Measurements from ENCODE around the gene FNDC3B.
"Not testable (repeated sequence)": the region's sequence is repeated elsewhere in the genome, so short reads cannot be mapped to it uniquely, and the experiment has no call there.

The FNDC3B gene

DNA sequence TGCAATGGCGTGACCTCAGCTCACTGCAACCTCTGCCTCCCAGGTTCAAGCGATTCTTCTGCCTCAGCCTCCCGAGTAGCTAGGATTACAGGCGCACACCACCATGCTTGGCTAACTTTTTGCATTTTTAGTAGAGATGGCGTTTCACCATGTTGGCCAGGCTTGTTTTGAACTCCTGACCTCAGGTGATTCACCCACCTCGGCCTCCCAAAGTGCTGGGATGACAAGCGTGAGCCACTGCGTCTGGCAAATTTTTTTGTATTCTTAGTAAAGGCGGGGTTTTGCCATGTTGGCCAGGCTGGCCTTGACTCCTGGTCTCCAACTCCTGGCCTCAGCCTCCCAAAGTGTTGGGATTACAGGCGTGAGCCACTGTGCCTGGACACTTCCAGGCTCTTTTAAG is 215.9 kb downstream of the FNDC3B start:
- not testable (repeated sequence) for DNase-seq (ENCODE audit: extremely low read depth in 1 of 2, low read depth in 1 of 2)

GRCh38 chr3:172256101-172256734 is 216.8 kb downstream of the FNDC3B start:
- DNase-seq (ENCODE audit: extremely low read depth in 1 of 2, low read depth in 1 of 2) = no peak

GRCh38 chr3:172257648-172258400 is 218.4 kb downstream of the FNDC3B start:
- no peak for DNase-seq (ENCODE audit: extremely low read depth in 1 of 2, low read depth in 1 of 2)

DNA sequence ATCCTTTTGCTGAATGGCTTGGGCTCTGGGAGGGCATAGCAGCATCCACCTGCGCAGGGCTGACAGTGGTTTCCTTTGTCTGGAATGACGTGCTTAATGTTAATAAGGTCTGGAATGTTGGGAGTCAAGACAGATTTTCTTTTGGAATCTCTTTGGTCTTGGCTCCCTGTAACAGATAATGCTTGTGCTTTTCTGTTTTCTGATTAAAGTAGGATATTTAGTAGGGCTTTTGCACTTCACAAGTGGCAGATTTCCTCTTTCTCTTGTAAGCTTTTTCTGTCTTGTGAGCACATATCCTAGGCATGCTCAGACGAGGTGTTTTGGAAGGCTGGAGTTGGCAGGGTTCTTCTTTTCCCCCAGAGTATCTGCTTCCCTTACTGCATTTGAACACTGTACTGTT is 219.2 kb downstream of the FNDC3B start:
- DNase-seq (ENCODE audit: extremely low read depth in 1 of 2, low read depth in 1 of 2) = no peak

DNA sequence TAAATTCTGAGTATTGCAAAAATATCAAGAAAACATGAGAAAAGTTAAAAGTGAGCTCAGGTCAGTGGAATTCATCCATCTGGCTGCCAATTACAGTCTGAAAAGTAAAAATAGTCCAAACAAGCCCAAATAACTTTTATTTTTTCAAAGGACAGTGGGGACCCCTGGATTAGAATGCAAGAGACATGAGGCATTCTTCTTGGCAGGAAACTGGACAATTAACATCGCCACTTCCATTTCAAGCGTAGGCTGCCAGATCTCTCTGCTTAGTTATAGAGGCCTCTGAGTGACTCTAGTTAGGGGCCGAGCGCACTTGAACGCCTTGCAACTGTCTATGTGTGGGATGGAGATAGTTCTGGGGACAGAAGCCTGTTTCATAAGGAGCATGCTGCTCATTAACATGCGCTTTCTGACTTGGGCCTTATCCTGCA is 219.7 kb downstream of the FNDC3B start:
- DNase-seq (ENCODE audit: extremely low read depth in 1 of 2, low read depth in 1 of 2) = no peak

GRCh38 chr3:172259726-172260248 is 220.4 kb downstream of the FNDC3B start:
- no peak for DNase-seq (ENCODE audit: extremely low read depth in 1 of 2, low read depth in 1 of 2)

- no peak for DNase-seq (ENCODE audit: extremely low read depth in 1 of 2, low read depth in 1 of 2)
These were observed 221.0 kb downstream of the FNDC3B start for GRCh38 chr3:172260381-172260780.

DNA sequence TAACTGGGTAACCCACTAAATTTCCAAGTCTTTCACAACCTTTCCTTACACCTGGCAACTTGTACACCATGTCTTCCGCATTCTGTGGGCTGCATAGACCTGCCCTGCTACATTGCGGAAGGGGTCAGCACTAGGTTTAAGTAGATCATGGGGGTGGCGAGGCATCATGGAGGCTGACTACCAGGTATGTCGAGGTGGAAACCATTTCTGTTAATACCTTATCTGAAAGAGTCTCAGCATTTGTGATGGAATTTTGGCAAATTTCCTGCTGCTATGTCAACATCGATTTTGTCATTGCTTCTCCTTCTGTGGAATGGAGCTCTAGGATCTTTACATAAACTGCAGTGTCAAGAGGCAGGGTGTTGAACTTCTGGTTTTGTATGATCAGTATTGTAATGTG is 221.7 kb downstream of the FNDC3B start:
- DNase-seq (ENCODE audit: extremely low read depth in 1 of 2, low read depth in 1 of 2) = no peak

GRCh38 chr3:172262991-172263608 is 223.7 kb downstream of the FNDC3B start:
- no peak for DNase-seq (ENCODE audit: extremely low read depth in 1 of 2, low read depth in 1 of 2)

- DNase-seq (ENCODE audit: extremely low read depth in 1 of 2, low read depth in 1 of 2) = no peak
These were observed 224.6 kb downstream of the FNDC3B start for GRCh38 chr3:172263781-172264486.

DNA sequence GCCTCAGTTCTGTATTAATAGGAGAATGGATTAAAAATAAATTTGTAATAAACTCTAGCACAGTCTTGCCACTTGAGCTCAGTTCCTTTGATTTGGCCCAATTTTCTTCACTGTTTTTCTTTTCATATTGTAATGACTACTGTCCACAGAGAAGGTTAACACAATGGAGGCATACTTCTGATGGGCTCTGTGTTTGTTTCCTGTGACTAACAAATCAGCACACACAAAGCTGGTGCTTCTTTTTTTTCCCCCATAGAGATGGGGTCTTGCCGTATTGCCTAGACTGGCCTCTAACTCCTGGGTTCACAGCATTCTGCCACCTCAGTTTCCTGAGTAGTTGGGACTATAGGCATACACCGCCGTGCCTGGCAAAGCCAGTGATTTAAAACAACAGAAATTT is 226.7 kb downstream of the FNDC3B start:
- DNase-seq (ENCODE audit: extremely low read depth in 1 of 2, low read depth in 1 of 2) = no peak

DNA sequence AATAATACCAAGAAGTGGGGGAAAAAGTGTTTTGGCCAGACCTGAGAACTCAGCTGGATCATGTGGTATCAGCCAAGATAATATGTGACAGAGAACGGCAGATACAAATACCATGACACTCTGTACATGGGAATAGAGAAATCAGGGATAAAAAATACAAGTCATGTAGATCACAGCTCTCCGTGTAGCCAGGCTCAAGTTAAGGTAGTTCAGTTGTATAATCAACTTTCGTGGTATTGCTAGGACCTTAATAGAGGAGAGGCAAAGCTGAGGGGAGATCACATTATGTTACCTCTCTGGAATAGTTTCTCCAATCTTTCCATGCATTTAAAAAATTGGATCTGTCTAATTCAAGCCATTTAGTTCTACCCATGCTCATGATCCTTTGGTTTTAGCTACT is 229.0 kb downstream of the FNDC3B start:
- DNase-seq (ENCODE audit: extremely low read depth in 1 of 2, low read depth in 1 of 2) = no peak

- DNase-seq (ENCODE audit: extremely low read depth in 1 of 2, low read depth in 1 of 2) = no peak
These were observed 229.5 kb downstream of the FNDC3B start for GRCh38 chr3:172268868-172269267.

DNA sequence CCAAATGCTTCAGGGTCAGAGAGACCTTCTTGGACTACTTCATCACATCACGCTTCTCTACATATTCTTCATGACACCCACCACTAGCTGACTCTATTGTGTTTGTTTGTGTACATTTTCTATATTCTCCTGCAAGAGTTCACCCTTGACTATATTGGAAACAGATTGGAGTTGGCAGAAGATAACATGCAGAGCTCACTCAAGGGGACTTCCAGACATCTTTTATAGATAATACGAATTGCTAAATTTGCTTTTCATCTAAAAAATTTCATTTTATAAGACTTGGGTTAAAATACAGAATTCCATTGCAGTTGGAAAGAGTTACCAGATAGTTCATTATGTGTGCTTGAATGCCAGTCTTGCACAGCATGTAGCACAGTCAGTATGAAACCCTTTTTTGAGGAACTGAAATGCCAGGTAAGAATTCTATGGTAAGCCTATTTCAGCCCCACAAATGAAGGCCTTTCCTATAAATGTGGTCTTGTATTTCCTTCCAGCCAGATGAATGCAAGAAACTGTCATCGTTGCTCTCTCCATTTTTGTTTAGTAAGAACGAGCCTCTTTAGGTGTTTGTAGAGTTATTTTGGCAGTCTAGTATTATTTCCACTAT is 231.3 kb downstream of the FNDC3B start:
- DNase-seq (ENCODE audit: extremely low read depth in 1 of 2, low read depth in 1 of 2) = no peak

GRCh38 chr3:172271386-172271976 is 232.1 kb downstream of the FNDC3B start:
- no peak for DNase-seq (ENCODE audit: extremely low read depth in 1 of 2, low read depth in 1 of 2)

DNA sequence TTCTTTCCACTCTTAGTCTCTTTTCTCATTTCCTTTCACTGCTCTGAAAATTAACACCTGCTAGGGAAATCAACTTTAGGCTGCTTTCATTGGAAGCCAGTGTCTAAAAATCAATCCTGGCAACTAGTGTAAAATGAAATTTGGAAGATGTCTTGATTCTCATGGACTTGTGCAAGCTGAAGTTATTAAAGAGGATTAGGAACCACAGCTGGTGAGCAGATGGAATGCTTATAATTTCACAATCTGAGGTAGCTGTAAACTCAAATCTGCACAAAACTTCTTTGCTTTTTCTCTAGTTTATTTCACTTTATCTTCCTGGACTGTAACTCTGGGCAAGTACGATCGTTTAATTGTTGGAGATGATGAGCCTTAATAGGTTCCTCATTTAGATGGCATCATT is 233.3 kb downstream of the FNDC3B start:
- no peak for DNase-seq (ENCODE audit: extremely low read depth in 1 of 2, low read depth in 1 of 2)

DNA sequence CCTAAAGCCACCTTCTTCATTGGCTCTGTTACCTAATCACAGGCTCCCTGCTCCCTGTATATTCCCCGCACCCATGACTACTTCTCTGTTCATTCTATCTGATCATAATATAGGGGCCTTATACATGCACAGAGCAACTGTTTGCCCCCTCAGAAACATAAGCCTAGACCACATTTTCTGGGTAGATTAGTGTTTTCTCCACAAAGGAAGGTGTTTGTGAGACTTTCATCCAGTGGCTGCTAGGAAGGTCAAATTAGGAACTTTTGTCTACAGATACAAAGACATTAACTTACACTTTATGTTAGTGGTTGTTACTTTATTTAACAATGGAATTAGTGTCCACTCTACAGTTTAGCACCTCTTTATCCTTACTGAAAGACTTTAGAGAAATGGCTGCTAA is 234.0 kb downstream of the FNDC3B start:
- no peak for DNase-seq (ENCODE audit: extremely low read depth in 1 of 2, low read depth in 1 of 2)

- DNase-seq (ENCODE audit: extremely low read depth in 1 of 2, low read depth in 1 of 2) = no peak
These were observed 235.5 kb downstream of the FNDC3B start for GRCh38 chr3:172274906-172275305.

DNA sequence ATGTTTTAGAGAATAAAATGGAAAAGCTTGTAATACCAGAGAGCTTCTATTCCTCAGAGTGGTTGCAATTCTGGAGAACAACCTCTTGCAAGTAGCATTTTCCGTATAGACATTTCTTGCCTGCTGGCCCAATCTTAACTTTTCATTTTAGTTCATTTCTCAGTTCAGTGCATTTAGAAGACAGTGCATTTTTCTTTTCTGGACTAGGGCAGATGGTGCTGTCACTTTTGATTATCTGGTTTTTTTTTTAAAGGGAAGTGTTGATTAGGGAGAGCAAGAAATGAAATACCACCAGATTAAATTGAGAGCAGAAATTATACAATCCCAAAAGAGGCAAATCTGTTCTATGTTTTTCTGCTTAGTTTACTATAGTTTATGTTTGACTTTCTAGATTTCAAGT is 236.2 kb downstream of the FNDC3B start:
- DNase-seq (ENCODE audit: extremely low read depth in 1 of 2, low read depth in 1 of 2) = no peak

GRCh38 chr3:172276103-172276502 is 236.7 kb downstream of the FNDC3B start:
- DNase-seq (ENCODE audit: extremely low read depth in 1 of 2, low read depth in 1 of 2) = no peak

Measured in activated CD8-positive, alpha-beta memory T cell treated with anti-CD3 and anti-CD28 coated beads for 1 hour (primary cell).